Ovary (tissue), 3 donors: ENCODE data around the gene C3orf33.

ENCODE experiments used
- CTCF ChIP-seq, 3 donors: fragments of 450-650 bp in 2 of 3; fragments of 200-600 bp in 1 of 3; IDR thresholded peaks; one replicate each; pipeline versions ENCODE4 v1.5.1 to v1.8.0; 2016 to 2022; ENCODE audit warnings: antibody characterized with exemption in 3 of 3, mild to moderate bottlenecking in 1 of 3
- EP300 ChIP-seq: sonication (generic); formaldehyde crosslinking; IDR thresholded peaks from one replicate; pipeline ENCODE4 v1.6.1; 2017; ENCODE audit warnings: antibody characterized with exemption
- POLR2A ChIP-seq: fragments of 450-650 bp; IDR thresholded peaks from one replicate; pipeline ENCODE4 v1.6.1; 2017; ENCODE audit warnings: antibody characterized with exemption, mild to moderate bottlenecking, moderate library complexity
- donor health status: DM: no; HTN: no; CAD: no.

DNA sequence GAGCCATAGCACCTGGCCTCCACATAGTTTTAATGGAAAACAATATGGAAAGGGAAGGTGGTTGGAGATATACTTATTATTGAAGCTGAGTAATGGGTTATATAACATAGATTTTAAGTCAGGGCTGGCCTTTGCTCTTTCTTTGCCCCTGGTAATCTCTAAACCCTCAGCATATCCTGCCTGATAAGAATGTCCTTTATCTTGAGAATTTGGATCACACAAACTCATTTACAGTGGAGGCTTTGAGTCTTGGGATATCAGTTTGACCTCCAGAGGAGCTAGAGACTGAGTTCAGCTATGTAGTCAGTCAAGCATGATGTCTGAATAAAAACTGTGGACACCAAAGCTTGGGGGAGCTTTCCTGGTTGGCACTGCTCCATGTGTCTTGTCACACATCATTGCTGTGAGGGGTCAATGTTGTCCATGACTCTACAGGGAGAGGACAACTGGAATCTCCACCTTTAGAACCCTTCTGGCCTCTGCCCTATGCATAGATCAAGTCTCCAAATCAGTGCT is 9.0 kb upstream of the C3orf33 start:
- TF ChIP-seq POLR2A = no peak
- TF ChIP-seq EP300 = no peak
- TF ChIP-seq CTCF (IDR thresholded peaks at IDR 0.05) = no peak
